NCI-H446 treated with DMSO at 0.1 percent for 48 hours (cell line): ENCODE measurements around the gene ZFAND2B.
"Not testable (repeated sequence)": the region's sequence is repeated elsewhere in the genome, so short reads cannot be mapped to it uniquely, and the experiment has no call there.

Experiments used
- DNase-seq: peaks from one replicate; lab custom pipeline; 2025; lab: John Stamatoyannopoulos, UW

Gene ZFAND2B

GRCh38 chr2:219250049-219250781 lies 43.6 kb downstream of the ZFAND2B start:
- DNase-seq, result no peak

- no peak for DNase-seq
These were observed 45.1 kb downstream of the ZFAND2B start for GRCh38 chr2:219251656-219252055.

GRCh38 chr2:219252084-219252483 lies 45.5 kb downstream of the ZFAND2B start:
- no peak for DNase-seq

- no peak for DNase-seq
These were observed 46.0 kb downstream of the ZFAND2B start for GRCh38 chr2:219252570-219252899.

- DNase-seq, result no peak
These were observed 46.5 kb downstream of the ZFAND2B start, which contains the start of gene TUBA4B for GRCh38 chr2:219252900-219253752. TSS of gene TUBA4B (plus strand) at chr2:219253243. CDS start at chr2:219253408, 165 bp downstream.

GRCh38 chr2:219253753-219254589 lies 47.4 kb downstream of the ZFAND2B start, which contains the start of gene TUBA4A:
TSS of gene TUBA4A (minus strand) at chr2:219253918. CDS start at chr2:219253858, 60 bp downstream.
- peak; percentile 47 for DNase-seq

- no peak for DNase-seq
These were observed 48.1 kb downstream of the ZFAND2B start for GRCh38 chr2:219254590-219255201.

- not testable (repeated sequence) for DNase-seq
These were observed 52.4 kb downstream of the ZFAND2B start for GRCh38 chr2:219258942-219259341.
